Heart left ventricle (tissue), 16 donors: ENCODE measurements around the gene COQ8A. TPM values are rescaled to one million over a fixed set of nuclear protein-coding genes. Genes with fewer than 3 reads are reported as not detected.
A peak's percentile ranks its signal among the peaks of the same experiment; 100 is the strongest.
"Not testable (repeated sequence)": the region's sequence is repeated elsewhere in the genome, so short reads cannot be mapped to it uniquely, and the experiment has no call there.

Source experiments
- ATAC-seq, 4 donors: fragments of 200-7000 bp; cut with Tn5 transposase; one replicate each; pipeline ENCODE4 v1.9.1; 2020 to 2022; ENCODE audit warnings: moderate library complexity in 4 of 4, mild to moderate bottlenecking in 3 of 4, moderate number of reproducible peaks in 1 of 4
- DNase-seq, 5 donors: peaks; one replicate each; pipeline ENCODE4 v3.0.0-alpha.2; 2020
- H3K27ac ChIP-seq, 12 donors: fragments of 200-600 bp; sonication (generic) in 4 of 12; one replicate each; pipeline versions ENCODE4 v1.5.0 to v1.8.0; 2016 to 2022; ENCODE audit warnings: mild to moderate bottlenecking in 2 of 12
- H3K27me3 ChIP-seq, 9 donors: fragments of 200-600 bp; sonication (generic) in 2 of 9; one replicate each; pipeline versions ENCODE4 v1.5.1 to v1.8.0; 2016 to 2022; ENCODE audit warnings: mild to moderate bottlenecking in 3 of 9
- H3K36me3 ChIP-seq, 9 donors: fragments of 200-600 bp; sonication (generic) in 2 of 9; one replicate each; pipeline versions ENCODE4 v1.5.0 to v1.8.0; 2018 to 2022; ENCODE audit warnings: mild to moderate bottlenecking in 2 of 9
- H3K4me1 ChIP-seq, 12 donors: fragments of 200-600 bp; sonication (generic) in 4 of 12; one replicate each; pipeline versions ENCODE4 v1.5.0 to v1.8.0; 2016 to 2022; ENCODE audit warnings: mild to moderate bottlenecking in 3 of 12
- H3K4me3 ChIP-seq, 12 donors: fragments of 200-600 bp; sonication (generic) in 4 of 12; one replicate each; pipeline versions ENCODE4 v1.5.0 to v1.8.0; 2017 to 2022; ENCODE audit warnings: mild to moderate bottlenecking in 9 of 12, moderate library complexity in 4 of 12
- H3K9me3 ChIP-seq, 12 donors: fragments of 200-600 bp; sonication (generic) in 4 of 12; one replicate each; pipeline versions ENCODE4 v1.5.0 to v1.8.0; 2016 to 2022; ENCODE audit warnings: mild to moderate bottlenecking in 1 of 12
- CTCF ChIP-seq, 12 donors: fragments of 200-600 bp; sonication (generic) in 4 of 12; IDR thresholded peaks; one replicate each; pipeline versions ENCODE4 v1.5.0 to v1.8.0; 2018 to 2022; ENCODE audit warnings: antibody characterized with exemption in 12 of 12, mild to moderate bottlenecking in 5 of 12
- POLR2A ChIP-seq, 2 donors: fragments of 450-650 bp; IDR thresholded peaks; one replicate each; pipeline ENCODE4 v1.6.1; 2017; ENCODE audit warnings: antibody characterized with exemption in 2 of 2, mild to moderate bottlenecking in 2 of 2, moderate library complexity in 2 of 2
- WGBS, 4 donors: extraction: QIAGEN DNeasy Blood & Tissue Kit in 2 of 4; methylation state at CpG; one replicate each; pipeline versions ENCODE4 v1.1.5 to v1.1.7; 2013 to 2018; 5-methylcytosine and 5-hydroxymethylcytosine counted together
- intact Hi-C, 10 donors: fragments of 100-400 bp; cut with DNase I; formaldehyde crosslinking; loops; one replicate each; pipeline versions ENCODE4 v1.11.1 to v1.14.2; 2022
- polyA plus RNA-seq, 2 donors: library from polyadenylated mRNA; stranded (reverse); fragments of 200-250 nt; gene quantifications; one replicate each; pipeline ENCODE4 v1.2.3, GENCODE V29; 2013
- total RNA-seq, 9 donors: library from RNA; depleted of rRNA in 2 of 9; stranded (reverse); fragments of >200 nt in 2 of 9; fragmentation: NEBNext Ultra II Directional in 3 of 9; extraction: Animal tissue kit (Norgen Biotek cat#: 25700) in 3 of 9; gene quantifications; one replicate each; pipeline versions ENCODE4 v1.1.0 to v1.2.4, GENCODE V29; 2016 to 2023
- donor health status: ischemic (EF 13 %, LVEDD 7.1; RV severe dilation, severe dysfunction).
- donor health status: healthy with polysubstance abuse.
- donor health status: DM: no; HTN: yes; CAD: no.
- donor health status: DM: no; HTN: no; CAD: no.
- donor health status: ischemic (EF 25% LVEDD 6.9; RV normal size, moderate dysfunction).
- donor health status: ischemic (EF 25% LVEDD 5.7; RV mildly dilated, moderate dysfunction).
- donor health status: healthy.
- donor health status: DM: yes; HTN: yes; CAD: no.
- donor health status: ischemic (EF 35%, LVEDD 5.7; RV mildly dilated, moderate dysfunction).
- donor health status: nonischemic (EF 11% LVEDD 7.7; RV severe dilation, severe dysfunction).
- donor health status: DM: yes; HTN: yes; CAD: no.
- donor health status: PGD.
- donor health status: ischemic (EF 29% LVEDD 5.4; RV normal size, mild dysfunction).
- donor health status: nonischemic (EF 23%, LVEDD 6.1; RV moderate dilation, normal function).

COQ8A gene
- total and polyA plus RNA-seq, 11 donors = 141 to 915 (median 269) TPM

GRCh38 chr1:226993814-226994585, 53.9 kb downstream of the COQ8A start:
- WGBS, 4 donors = 57 to 59% (median 58%) methylated on average over 22 of the region's 22 CpGs
- Histone ChIP-seq H3K4me1 (peaks cover 0 to 38% (median 26%) of the 10 kb centered on the region in 12 donors), H3K9me3 (no peaks in the 10 kb centered on the region), H3K4me3 (no peak overlapping the region), H3K27ac (peak overlapping the region in 9 of 12 donors; percentile 4 to 57 (median 36)), H3K27me3 (no peaks in the 10 kb centered on the region), H3K36me3 (peaks cover 0 to 33% (median 19%) of the 10 kb centered on the region in 9 donors)
- ATAC-seq (peak in 3 of 4 donors; percentile 57 to 72 (median 65)), DNase-seq (peak in 1 of 5 donors; percentile 24)
- intact Hi-C loops = loop anchor here in 1 of 10 donors (5.0 kb wide), 1 partner anchor 82 kb away; no protein-coding TSS in a partner anchor
- no peak for TF ChIP-seq POLR2A (IDR thresholded peaks at IDR 0.05)
- peak in 1 of 12 donors; percentile 5 for TF ChIP-seq CTCF (IDR thresholded peaks at IDR 0.05)

GRCh38 chr1:226994586-226995364, 54.7 kb downstream of the COQ8A start:
- intact Hi-C loops = loop anchor here in 1 of 10 donors (5.0 kb wide), 1 partner anchor 82 kb away; no protein-coding TSS in a partner anchor
- Histone ChIP-seq H3K27me3 (no peaks in the 10 kb centered on the region), H3K27ac (peak overlapping the region in 2 of 12 donors; percentile 56 to 57), H3K36me3 (peaks cover 0 to 33% (median 19%) of the 10 kb centered on the region in 9 donors), H3K4me1 (peaks cover 0 to 30% (median 19%) of the 10 kb centered on the region in 12 donors), H3K4me3 (no peak overlapping the region), H3K9me3 (peaks cover 0 to 4% (median 0%) of the 10 kb centered on the region in 12 donors)
- TF ChIP-seq POLR2A (IDR thresholded peaks at IDR 0.05) = no peak
- TF ChIP-seq CTCF (IDR thresholded peaks at IDR 0.05) = no peak
- DNase-seq (no peak), ATAC-seq (peak in 2 of 4 donors; percentile 4 to 14)
- WGBS, 4 donors = 89 to 91% (median 91%) methylated on average over 13 to 18 of the region's 18 CpGs

- intact Hi-C loops = no loop called here
- no peak for TF ChIP-seq POLR2A (IDR thresholded peaks at IDR 0.05)
- TF ChIP-seq CTCF (IDR thresholded peaks at IDR 0.05) = no peak
- Histone ChIP-seq H3K4me3 (no peak overlapping the region), H3K4me1 (peaks cover 0 to 21% (median 11%) of the 10 kb centered on the region in 12 donors), H3K9me3 (peaks cover 0 to 4% (median 0%) of the 10 kb centered on the region in 12 donors), H3K27ac (no peak overlapping the region), H3K27me3 (no peaks in the 10 kb centered on the region), H3K36me3 (peaks cover 0 to 40% (median 20%) of the 10 kb centered on the region in 9 donors)
- ATAC-seq = no peak
- DNase-seq = no peak
- 80 to 87% (median 84%) methylated on average over 13 of the region's 13 CpGs for WGBS, 4 donors
Measured at GRCh38 chr1:226995365-226996332, 55.6 kb downstream of the COQ8A start.

GRCh38 chr1:226999579-226999978, 59.5 kb downstream of the COQ8A start:
- ATAC-seq, H3K4me3 ChIP-seq, H3K9me3 ChIP-seq, H3K27me3 ChIP-seq, H3K4me1 ChIP-seq, DNase-seq, intact Hi-C loops, H3K27ac ChIP-seq: not testable (repeated sequence)
- peaks cover 0 to 53% (median 32%) of the 10 kb centered on the region in 9 donors for H3K36me3 ChIP-seq
- 91 to 100% (median 96%) methylated on average over 2 of the region's 2 CpGs for WGBS, 4 donors
